SK-N-SH treated with all-trans-retinoic acid at 6 μM for 48 hours (cell line): ENCODE measurements around the gene C10orf105.

Experiments
- ARNTL ChIP-seq: fragments of 450-650 bp; formaldehyde crosslinking; IDR thresholded peaks from 2 replicates; pipeline ENCODE4 v1.5.0; 2020; ENCODE audit warnings: low read depth, mild to moderate bottlenecking, moderate library complexity, borderline replicate concordance
- ISL1 ChIP-seq: fragments of 250-450 bp; sonication (Bioruptor Pico); IDR thresholded peaks from 2 replicates; pipeline ENCODE4 v2.1.2; 2022; ENCODE audit warnings: mild to moderate bottlenecking, moderate library complexity
- RARB ChIP-seq: fragments of 250-450 bp; sonication (Bioruptor Pico); IDR thresholded peaks from 2 replicates; pipeline ENCODE4 v1.8.0; 2021; ENCODE audit warnings: mild to moderate bottlenecking, moderate library complexity
- ZFP30 ChIP-seq: fragments of 450-650 bp; formaldehyde crosslinking; IDR thresholded peaks from 2 replicates; pipeline ENCODE4 v1.5.0; 2022; ENCODE audit warnings: mild to moderate bottlenecking, moderate library complexity
- TF ChIP-seq, protein P1 (sequence below): fragments of 250-450 bp; sonication (Bioruptor Pico); IDR thresholded peaks from 2 replicates; pipeline ENCODE4 v1.8.0; 2020; ENCODE audit warnings: mild to moderate bottlenecking, moderate library complexity, borderline replicate concordance
- TF ChIP-seq, protein P2 (sequence below): fragments of 250-450 bp; sonication (Bioruptor Pico); IDR thresholded peaks from 2 replicates; pipeline ENCODE4 v1.5.1; 2020; ENCODE audit warnings: low read depth, mild to moderate bottlenecking, moderate library complexity
- TF ChIP-seq, protein P3 (sequence below): fragments of 250-450 bp; sonication (Bioruptor Pico); IDR thresholded peaks from 2 replicates; pipeline ENCODE4 v1.8.0; 2021; ENCODE audit warnings: low read depth, mild to moderate bottlenecking, moderate library complexity, borderline replicate concordance

DNA sequence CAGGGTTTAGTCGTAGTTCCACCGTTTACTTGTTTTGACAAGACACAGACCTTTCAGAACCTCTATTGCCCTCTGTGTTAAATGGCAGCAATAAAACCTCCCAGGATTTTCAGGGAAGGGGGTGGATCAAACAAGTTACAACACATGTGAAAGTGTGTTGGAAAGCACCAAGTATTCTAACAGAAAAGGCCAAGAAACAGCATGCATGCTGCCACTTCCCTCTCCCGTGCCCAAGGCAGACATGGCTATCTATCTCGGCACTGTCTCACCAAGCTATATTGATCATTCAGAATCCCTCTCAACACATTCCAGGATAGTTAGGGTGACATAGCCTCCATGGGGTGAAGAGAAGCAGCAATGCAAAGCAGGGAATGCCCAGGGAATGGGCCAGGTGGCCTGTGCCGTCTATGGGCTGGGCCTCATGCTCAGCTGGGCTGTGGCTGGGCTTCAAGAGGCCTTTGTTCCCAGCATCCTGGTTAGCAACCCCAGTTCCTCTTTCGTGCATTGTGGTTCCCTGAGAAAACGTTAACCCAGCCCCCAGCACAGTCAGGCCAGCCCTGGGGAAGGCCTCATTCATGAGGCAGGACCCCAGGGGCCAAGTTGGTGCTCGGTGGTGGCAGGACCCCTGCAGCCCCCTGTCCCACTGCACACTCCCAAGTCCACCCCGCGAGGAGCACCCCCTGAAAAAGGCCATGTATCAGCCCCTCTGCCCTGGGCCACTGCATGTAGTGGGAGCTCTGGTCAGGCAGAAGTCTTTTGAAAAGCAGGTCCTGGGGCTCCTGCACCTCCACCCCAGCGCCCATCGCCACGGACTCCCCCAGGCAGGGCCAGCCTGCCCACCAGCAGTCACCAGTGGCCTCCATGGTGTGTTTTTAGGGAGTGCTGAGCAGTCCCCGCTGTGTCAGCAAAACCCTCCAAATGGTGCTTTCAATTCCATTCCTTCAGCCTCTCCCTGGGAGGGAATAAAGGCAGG is 28.3 kb upstream of the C10orf105 start:
- TF ChIP-seq ISL1 (CRISPR knock-in tag) = no peak
- TF ChIP-seq ARNTL (CRISPR knock-in tag) = no peak
- TF ChIP-seq, protein P1, sequence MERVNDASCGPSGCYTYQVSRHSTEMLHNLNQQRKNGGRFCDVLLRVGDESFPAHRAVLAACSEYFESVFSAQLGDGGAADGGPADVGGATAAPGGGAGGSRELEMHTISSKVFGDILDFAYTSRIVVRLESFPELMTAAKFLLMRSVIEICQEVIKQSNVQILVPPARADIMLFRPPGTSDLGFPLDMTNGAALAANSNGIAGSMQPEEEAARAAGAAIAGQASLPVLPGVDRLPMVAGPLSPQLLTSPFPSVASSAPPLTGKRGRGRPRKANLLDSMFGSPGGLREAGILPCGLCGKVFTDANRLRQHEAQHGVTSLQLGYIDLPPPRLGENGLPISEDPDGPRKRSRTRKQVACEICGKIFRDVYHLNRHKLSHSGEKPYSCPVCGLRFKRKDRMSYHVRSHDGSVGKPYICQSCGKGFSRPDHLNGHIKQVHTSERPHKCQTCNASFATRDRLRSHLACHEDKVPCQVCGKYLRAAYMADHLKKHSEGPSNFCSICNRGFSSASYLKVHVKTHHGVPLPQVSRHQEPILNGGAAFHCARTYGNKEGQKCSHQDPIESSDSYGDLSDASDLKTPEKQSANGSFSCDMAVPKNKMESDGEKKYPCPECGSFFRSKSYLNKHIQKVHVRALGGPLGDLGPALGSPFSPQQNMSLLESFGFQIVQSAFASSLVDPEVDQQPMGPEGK = no peak
- TF ChIP-seq, protein P2, sequence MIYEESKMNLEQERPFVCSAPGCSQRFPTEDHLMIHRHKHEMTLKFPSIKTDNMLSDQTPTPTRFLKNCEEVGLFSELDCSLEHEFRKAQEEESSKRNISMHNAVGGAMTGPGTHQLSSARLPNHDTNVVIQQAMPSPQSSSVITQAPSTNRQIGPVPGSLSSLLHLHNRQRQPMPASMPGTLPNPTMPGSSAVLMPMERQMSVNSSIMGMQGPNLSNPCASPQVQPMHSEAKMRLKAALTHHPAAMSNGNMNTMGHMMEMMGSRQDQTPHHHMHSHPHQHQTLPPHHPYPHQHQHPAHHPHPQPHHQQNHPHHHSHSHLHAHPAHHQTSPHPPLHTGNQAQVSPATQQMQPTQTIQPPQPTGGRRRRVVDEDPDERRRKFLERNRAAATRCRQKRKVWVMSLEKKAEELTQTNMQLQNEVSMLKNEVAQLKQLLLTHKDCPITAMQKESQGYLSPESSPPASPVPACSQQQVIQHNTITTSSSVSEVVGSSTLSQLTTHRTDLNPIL = no peak
- TF ChIP-seq ZFP30 (CRISPR knock-in tag) = no peak
- no peak for TF ChIP-seq RARB (CRISPR knock-in tag)
- TF ChIP-seq, protein P3, sequence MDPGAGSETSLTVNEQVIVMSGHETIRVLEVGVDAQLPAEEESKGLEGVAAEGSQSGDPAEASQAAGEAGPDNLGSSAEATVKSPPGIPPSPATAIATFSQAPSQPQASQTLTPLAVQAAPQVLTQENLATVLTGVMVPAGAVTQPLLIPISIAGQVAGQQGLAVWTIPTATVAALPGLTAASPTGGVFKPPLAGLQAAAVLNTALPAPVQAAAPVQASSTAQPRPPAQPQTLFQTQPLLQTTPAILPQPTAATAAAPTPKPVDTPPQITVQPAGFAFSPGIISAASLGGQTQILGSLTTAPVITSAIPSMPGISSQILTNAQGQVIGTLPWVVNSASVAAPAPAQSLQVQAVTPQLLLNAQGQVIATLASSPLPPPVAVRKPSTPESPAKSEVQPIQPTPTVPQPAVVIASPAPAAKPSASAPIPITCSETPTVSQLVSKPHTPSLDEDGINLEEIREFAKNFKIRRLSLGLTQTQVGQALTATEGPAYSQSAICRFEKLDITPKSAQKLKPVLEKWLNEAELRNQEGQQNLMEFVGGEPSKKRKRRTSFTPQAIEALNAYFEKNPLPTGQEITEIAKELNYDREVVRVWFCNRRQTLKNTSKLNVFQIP = no peak
